ENCODE measurements around the gene PURA.

The PURA gene

DNA sequence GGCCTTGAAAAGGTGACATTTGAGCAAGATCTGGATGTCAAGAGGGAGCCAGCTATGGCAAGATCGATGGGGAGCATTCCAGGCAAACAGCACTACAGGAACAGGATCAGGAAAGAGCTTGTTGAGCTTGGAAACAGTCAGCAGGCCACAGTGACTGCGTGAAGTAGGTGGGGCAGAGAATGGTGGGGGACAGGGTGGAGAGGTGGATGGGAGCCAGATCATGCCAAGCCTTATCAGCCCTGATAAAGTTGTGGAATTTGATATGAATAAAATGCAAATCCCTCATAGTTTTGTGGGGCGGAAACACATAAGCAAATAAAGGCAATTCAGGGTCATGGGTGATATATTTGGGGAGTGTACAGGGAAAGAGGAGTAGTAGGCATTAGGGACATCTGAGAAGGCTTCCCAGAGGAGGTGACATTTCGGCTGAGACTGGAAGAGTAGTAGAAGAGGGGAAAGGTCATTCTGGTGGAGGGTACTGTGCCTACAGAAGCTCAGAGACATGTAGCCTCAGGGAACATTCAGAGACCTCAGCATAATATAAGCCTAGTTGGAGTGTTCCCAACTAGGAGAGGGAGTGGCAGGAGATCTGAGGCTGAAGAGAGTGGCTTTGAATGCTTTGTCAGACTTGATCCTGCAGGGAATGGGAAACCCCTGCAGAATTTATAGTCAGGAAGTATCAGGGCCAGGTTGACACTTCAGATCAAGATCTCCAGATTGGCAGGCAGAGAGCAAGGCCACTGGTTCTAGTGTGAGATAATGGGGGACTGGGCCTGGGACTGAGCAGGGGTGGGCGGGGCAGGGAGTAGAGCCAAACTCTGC lies 51.4 kb downstream of the PURA start:
- no peak overlapping the region for H3K4me3 ChIP-seq (ENCODE audit: low read depth, low read length)
- TF ChIP-seq, protein P1, sequence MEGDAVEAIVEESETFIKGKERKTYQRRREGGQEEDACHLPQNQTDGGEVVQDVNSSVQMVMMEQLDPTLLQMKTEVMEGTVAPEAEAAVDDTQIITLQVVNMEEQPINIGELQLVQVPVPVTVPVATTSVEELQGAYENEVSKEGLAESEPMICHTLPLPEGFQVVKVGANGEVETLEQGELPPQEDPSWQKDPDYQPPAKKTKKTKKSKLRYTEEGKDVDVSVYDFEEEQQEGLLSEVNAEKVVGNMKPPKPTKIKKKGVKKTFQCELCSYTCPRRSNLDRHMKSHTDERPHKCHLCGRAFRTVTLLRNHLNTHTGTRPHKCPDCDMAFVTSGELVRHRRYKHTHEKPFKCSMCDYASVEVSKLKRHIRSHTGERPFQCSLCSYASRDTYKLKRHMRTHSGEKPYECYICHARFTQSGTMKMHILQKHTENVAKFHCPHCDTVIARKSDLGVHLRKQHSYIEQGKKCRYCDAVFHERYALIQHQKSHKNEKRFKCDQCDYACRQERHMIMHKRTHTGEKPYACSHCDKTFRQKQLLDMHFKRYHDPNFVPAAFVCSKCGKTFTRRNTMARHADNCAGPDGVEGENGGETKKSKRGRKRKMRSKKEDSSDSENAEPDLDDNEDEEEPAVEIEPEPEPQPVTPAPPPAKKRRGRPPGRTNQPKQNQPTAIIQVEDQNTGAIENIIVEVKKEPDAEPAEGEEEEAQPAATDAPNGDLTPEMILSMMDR (IDR thresholded peaks at IDR 0.05; ENCODE audit: low read depth, low read length) = no peak
- TF ChIP-seq MYC (IDR thresholded peaks at IDR 0.05; ENCODE audit: low read depth, low read length) = no peak
- DNase-seq (ENCODE audit: low read depth) = no peak

DNA sequence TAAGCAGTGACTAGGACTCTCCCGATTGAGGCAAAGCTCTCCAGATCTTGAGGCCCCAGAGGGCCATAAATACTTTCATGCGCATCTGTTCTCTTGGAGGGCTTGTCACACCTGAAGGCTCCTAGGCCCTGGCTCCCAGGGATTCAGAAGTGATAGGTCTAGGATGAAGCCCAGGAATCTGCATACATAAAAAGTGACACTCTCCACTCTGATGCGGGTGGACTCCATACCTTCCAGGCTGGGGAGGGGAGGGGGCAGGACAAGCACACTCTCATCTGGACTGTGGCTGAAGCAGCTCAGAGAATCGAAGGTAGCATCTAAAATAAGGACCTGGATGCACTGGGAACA lies 52.0 kb downstream of the PURA start:
- no peak overlapping the region for H3K4me3 ChIP-seq (ENCODE audit: low read depth, low read length)
- DNase-seq (ENCODE audit: low read depth) = no peak
- TF ChIP-seq, protein P1 (IDR thresholded peaks at IDR 0.05; ENCODE audit: low read depth, low read length) = no peak
- TF ChIP-seq, protein P2, sequence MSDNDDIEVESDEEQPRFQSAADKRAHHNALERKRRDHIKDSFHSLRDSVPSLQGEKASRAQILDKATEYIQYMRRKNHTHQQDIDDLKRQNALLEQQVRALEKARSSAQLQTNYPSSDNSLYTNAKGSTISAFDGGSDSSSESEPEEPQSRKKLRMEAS (IDR thresholded peaks at IDR 0.05; ENCODE audit: low read depth, low read length) = no peak
- no peak for TF ChIP-seq POLR2A (IDR thresholded peaks at IDR 0.05; ENCODE audit: extremely low read depth, insufficient read length)
- TF ChIP-seq MYC (IDR thresholded peaks at IDR 0.05; ENCODE audit: low read depth, low read length) = no peak

DNA sequence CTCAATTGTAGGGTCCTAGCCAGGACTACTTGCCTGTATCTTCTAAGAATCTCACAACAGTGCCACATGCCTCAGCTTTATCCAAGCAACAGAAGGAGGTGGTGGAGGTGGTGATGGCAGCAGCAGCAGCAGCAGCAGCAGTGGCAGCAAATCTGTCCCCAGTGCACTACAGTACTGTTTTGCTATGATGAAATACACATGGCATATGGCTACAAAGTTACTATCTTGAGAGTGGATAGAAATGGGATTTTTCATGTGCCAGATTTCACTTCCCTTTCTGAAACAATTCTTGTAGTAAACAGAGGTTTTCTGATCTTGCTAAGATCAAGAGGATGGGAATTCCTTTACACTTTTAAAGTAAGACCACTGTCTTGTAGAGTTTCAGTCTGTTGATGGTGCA lies 53.0 kb downstream of the PURA start:
- DNase-seq (ENCODE audit: low read depth) = no peak
- TF ChIP-seq, protein P1 (IDR thresholded peaks at IDR 0.05; ENCODE audit: low read depth, low read length) = no peak
- TF ChIP-seq MYC (IDR thresholded peaks at IDR 0.05; ENCODE audit: low read depth, low read length) (no peak), POLR2A (IDR thresholded peaks at IDR 0.05; ENCODE audit: extremely low read depth, insufficient read length) (no peak)
- TF ChIP-seq, protein P2 (IDR thresholded peaks at IDR 0.05; ENCODE audit: low read depth, low read length) = no peak
- H3K4me3 ChIP-seq (ENCODE audit: low read depth, low read length) = no peak overlapping the region

DNA sequence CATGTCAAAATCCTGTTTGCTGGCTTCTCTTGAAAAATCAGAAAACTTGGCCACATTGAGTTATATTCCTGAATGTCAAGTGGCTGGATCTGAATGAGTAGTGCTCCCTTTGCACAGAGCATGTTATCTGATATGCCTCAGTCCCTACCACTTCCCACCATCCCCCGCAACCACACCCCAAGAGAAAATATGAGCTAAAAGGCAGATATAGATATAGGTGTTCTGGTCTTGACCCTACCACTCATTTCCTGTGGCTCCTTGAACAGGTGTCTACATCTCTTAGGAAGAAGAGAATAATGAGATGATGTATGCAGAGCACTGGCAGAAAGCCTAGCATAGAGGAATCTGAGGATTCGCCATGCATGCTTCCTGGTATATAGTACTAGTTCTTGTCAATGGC lies 54.5 kb downstream of the PURA start:
- DNase-seq (ENCODE audit: low read depth) = no peak

DNA sequence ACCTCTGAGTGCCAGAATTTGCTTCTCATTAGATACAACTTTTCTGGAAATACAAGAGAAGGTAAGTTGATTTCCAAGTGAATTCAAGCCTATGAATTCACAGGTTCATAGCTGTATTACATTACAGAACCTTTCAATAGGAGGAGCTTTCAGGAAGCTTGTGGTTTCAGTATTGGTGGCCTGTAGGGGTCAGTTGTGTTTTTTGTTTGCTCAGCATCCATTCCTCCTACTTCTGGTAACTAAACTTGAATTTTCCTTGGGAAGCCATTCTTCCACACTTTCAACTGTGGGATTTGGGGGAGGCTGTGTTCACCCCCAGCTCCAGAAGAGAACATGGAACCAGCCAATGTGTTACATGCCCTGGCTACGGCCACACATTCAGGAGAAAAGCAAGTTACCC lies 55.5 kb downstream of the PURA start:
- peak; percentile 30 for DNase-seq (ENCODE audit: low read depth)
- TF ChIP-seq POLR2A (IDR thresholded peaks at IDR 0.05; ENCODE audit: extremely low read depth, insufficient read length) (no peak), MYC (IDR thresholded peaks at IDR 0.05; ENCODE audit: low read depth, low read length) (no peak)
- TF ChIP-seq, protein P1 (IDR thresholded peaks at IDR 0.05; ENCODE audit: low read depth, low read length) = peak; percentile 8
- TF ChIP-seq, protein P2 (IDR thresholded peaks at IDR 0.05; ENCODE audit: low read depth, low read length) = no peak
- no peak overlapping the region for H3K4me3 ChIP-seq (ENCODE audit: low read depth, low read length)

More for the DNA sequence above, 54.5 kb downstream of the PURA start:
- TF ChIP-seq POLR2A (IDR thresholded peaks at IDR 0.05; ENCODE audit: extremely low read depth, insufficient read length) = no peak
- TF ChIP-seq, protein P1 (IDR thresholded peaks at IDR 0.05; ENCODE audit: low read depth, low read length) = no peak
- TF ChIP-seq MYC (IDR thresholded peaks at IDR 0.05; ENCODE audit: low read depth, low read length) = no peak
- TF ChIP-seq, protein P2 (IDR thresholded peaks at IDR 0.05; ENCODE audit: low read depth, low read length) = no peak
- H3K4me3 ChIP-seq (ENCODE audit: low read depth, low read length) = no peak overlapping the region
